Hepatocyte (in vitro differentiated cells): ENCODE data around the gene MPHOSPH6.

Source experiments
- CTCF ChIP-seq: fragments of 200-600 bp; sonication (generic); IDR thresholded peaks from 2 replicates; pipeline ENCODE4 v1.5.1; 2016; ENCODE audit warnings: antibody characterized with exemption, mild to moderate bottlenecking; ENCODE audit not compliant: poor library complexity
- EZH2phosphoT487 ChIP-seq: fragments of 200-600 bp; sonication (generic); IDR thresholded peaks from one replicate; pipeline ENCODE4 v1.6.1; 2018; ENCODE audit warnings: antibody characterized with exemption, mild to moderate bottlenecking, low read depth, moderate library complexity; ENCODE audit not compliant: unreplicated experiment, severe bottlenecking

- TF ChIP-seq CTCF (no peak), EZH2phosphoT487 (no peak)
These were observed 32.8 kb downstream of the MPHOSPH6 start for GRCh38 chr16:82136956-82137821.
